H9 (cell line): ENCODE measurements around the gene RABEP1. TPM values are rescaled to one million over a fixed set of nuclear protein-coding genes. Genes with fewer than 3 reads are reported as not detected.

ENCODE experiments used
- DNase-seq: peaks from one replicate; pipeline ENCODE4 v3.0.0-alpha.2; 2017
- H2AFZ ChIP-seq: one replicate; pipeline ENCODE4 v1.6.1; 2013; ENCODE audit warnings: mild to moderate bottlenecking, low read length, control low read depth, moderate library complexity
- H2AK5ac ChIP-seq: 2 replicates; pipeline ENCODE4 v1.6.1; 2013; ENCODE audit warnings: low read length, control low read depth, mixed read lengths; ENCODE audit not compliant: insufficient read length
- H2BK120ac ChIP-seq: one replicate; pipeline ENCODE4 v1.6.1; 2013; ENCODE audit warnings: low read depth, mild to moderate bottlenecking, low read length, control low read depth, inconsistent platforms; ENCODE audit not compliant: poor library complexity, severe bottlenecking
- H2BK12ac ChIP-seq: 2 replicates; pipeline ENCODE4 v1.6.1; 2013; ENCODE audit warnings: low read length, control low read depth, mixed read lengths, low read depth; ENCODE audit not compliant: insufficient read length
- H2BK15ac ChIP-seq: 2 replicates; pipeline ENCODE4 v1.6.1; 2013; ENCODE audit warnings: low read depth, low read length, control low read depth
- H2BK20ac ChIP-seq: one replicate; pipeline ENCODE4 v1.6.1; 2013; ENCODE audit warnings: low read depth, mild to moderate bottlenecking, low read length, control low read depth, inconsistent platforms; ENCODE audit not compliant: poor library complexity, severe bottlenecking
- H2BK5ac ChIP-seq: 2 replicates; pipeline ENCODE4 v1.6.1; 2013; ENCODE audit warnings: low read length, control low read depth, mixed read lengths; ENCODE audit not compliant: insufficient read length
- H3K14ac ChIP-seq: 2 replicates; pipeline ENCODE4 v1.6.1; 2013; ENCODE audit warnings: low read length, control low read depth; ENCODE audit not compliant: insufficient read depth
- H3K18ac ChIP-seq: 2 replicates; pipeline ENCODE4 v1.6.1; 2013; ENCODE audit warnings: low read depth, mild to moderate bottlenecking, mixed read lengths, low read length, control low read depth; ENCODE audit not compliant: insufficient read length
- H3K23ac ChIP-seq: 2 replicates; pipeline ENCODE4 v1.6.1; 2013; ENCODE audit warnings: low read length, control low read depth, mixed read lengths, low read depth; ENCODE audit not compliant: insufficient read length
- H3K23me2 ChIP-seq: 2 replicates; pipeline ENCODE4 v1.6.1; 2013; ENCODE audit warnings: low read depth, mild to moderate bottlenecking, mixed read lengths, low read length, control low read depth; ENCODE audit not compliant: insufficient read length, poor library complexity, severe bottlenecking
- H3K27ac ChIP-seq: 2 replicates; pipeline ENCODE4 v1.5.1; 2013; ENCODE audit warnings: low read length, control low read depth, mixed read lengths, low read depth; ENCODE audit not compliant: insufficient read length
- H3K27me3 ChIP-seq: 2 replicates; pipeline ENCODE4 v1.6.1; 2013; ENCODE audit warnings: low read length, control low read depth, inconsistent platforms; ENCODE audit not compliant: insufficient read depth
- H3K4ac ChIP-seq: 2 replicates; pipeline ENCODE4 v1.6.1; 2013; ENCODE audit warnings: low read depth, mild to moderate bottlenecking, control low read depth, inconsistent platforms, low read length, moderate library complexity
- H3K4me1 ChIP-seq: 2 replicates; pipeline ENCODE4 v1.6.1; 2013; ENCODE audit warnings: low read length, control low read depth, inconsistent platforms; ENCODE audit not compliant: insufficient read depth
- H3K4me2 ChIP-seq: 2 replicates; pipeline ENCODE4 v1.6.1; 2013; ENCODE audit warnings: low read length, control low read depth, mixed read lengths; ENCODE audit not compliant: insufficient read length, insufficient read depth
- H3K56ac ChIP-seq: 2 replicates; pipeline ENCODE4 v1.6.1; 2013; ENCODE audit warnings: low read depth, mild to moderate bottlenecking, mixed read lengths, low read length, control low read depth; ENCODE audit not compliant: insufficient read length
- H3K79me1 ChIP-seq: 2 replicates; pipeline ENCODE4 v1.6.1; 2013; ENCODE audit warnings: low read depth, mild to moderate bottlenecking, moderate library complexity, low read length, control low read depth, inconsistent platforms; ENCODE audit not compliant: insufficient read depth, poor library complexity, severe bottlenecking
- H3K79me2 ChIP-seq: 2 replicates; pipeline ENCODE4 v1.6.1; 2013; ENCODE audit warnings: low read length, control low read depth, inconsistent platforms; ENCODE audit not compliant: insufficient read depth
- H3K9ac ChIP-seq: 2 replicates; pipeline ENCODE4 v1.6.1; 2013; ENCODE audit warnings: low read length, control low read depth, mixed read lengths; ENCODE audit not compliant: insufficient read length; ENCODE audit errors: extremely low read depth
- H3K9me3 ChIP-seq: one replicate; pipeline ENCODE4 v1.6.1; 2013; ENCODE audit warnings: low read depth, low read length, inconsistent platforms; ENCODE audit not compliant: control insufficient read depth
- H3T11ph ChIP-seq: one replicate; pipeline ENCODE4 v1.6.1; 2013; ENCODE audit warnings: mild to moderate bottlenecking, low read length, control low read depth, inconsistent platforms
- H4K20me1 ChIP-seq: one replicate; pipeline ENCODE4 v1.6.1; 2013; ENCODE audit not compliant: control insufficient read depth, insufficient read length, insufficient read depth
- H4K5ac ChIP-seq: 2 replicates; pipeline ENCODE4 v1.6.1; 2013; ENCODE audit warnings: low read depth, mild to moderate bottlenecking, mixed read lengths, low read length, control low read depth; ENCODE audit not compliant: insufficient read length
- H4K8ac ChIP-seq: replicated peaks from 2 replicates; pipeline ENCODE4 v1.6.1; 2013; ENCODE audit warnings: low read length, control low read depth, mixed read lengths, low read depth; ENCODE audit not compliant: insufficient read length
- H4K91ac ChIP-seq: 2 replicates; pipeline ENCODE4 v1.6.1; 2013; ENCODE audit warnings: low read depth, mild to moderate bottlenecking, moderate library complexity, mixed read lengths, low read length, control low read depth; ENCODE audit not compliant: insufficient read length
- H3K27ac Mint-ChIP-seq, 3 experiments: 2 replicates in 2 of 3; 3 replicates in 1 of 3; pipeline ENCODE4 v1.8.0; 2020 to 2021; ENCODE audit warnings: mixed read lengths in 3 of 3, mild to moderate bottlenecking in 1 of 3, moderate library complexity in 1 of 3
- H3K27me3 Mint-ChIP-seq: 2 replicates; pipeline ENCODE4 v1.8.0; 2021; ENCODE audit warnings: low read depth, mild to moderate bottlenecking, moderate library complexity, mixed read lengths
- H3K36me3 Mint-ChIP-seq, 3 experiments: 2 replicates in 2 of 3; 3 replicates in 1 of 3; pipeline ENCODE4 v1.8.0; 2020 to 2021; ENCODE audit warnings: low read depth in 3 of 3, mixed read lengths in 3 of 3; ENCODE audit not compliant: insufficient read depth in 1 of 3
- H3K4me1 Mint-ChIP-seq, 2 experiments: 2 replicates each; pipeline ENCODE4 v1.8.0; 2020; ENCODE audit warnings: mixed read lengths in 2 of 2
- H3K4me3 Mint-ChIP-seq, 2 experiments: 2 replicates in 1 of 2; 3 replicates in 1 of 2; pipeline ENCODE4 v1.8.0; 2020 to 2021; ENCODE audit warnings: mild to moderate bottlenecking in 2 of 2, mixed read lengths in 2 of 2, moderate library complexity in 1 of 2
- H3K9me3 Mint-ChIP-seq, 2 experiments: 2 replicates in 1 of 2; 3 replicates in 1 of 2; pipeline ENCODE4 v1.8.0; 2020; ENCODE audit warnings: mild to moderate bottlenecking in 2 of 2, mixed read lengths in 2 of 2, moderate library complexity in 1 of 2
- CTCF ChIP-seq: fragments of 200-600 bp; sonication (generic); conservative IDR thresholded peaks from 3 replicates; pipeline ENCODE4 v1.8.0; 2021; ENCODE audit warnings: antibody characterized with exemption, mild to moderate bottlenecking
- WGBS: extraction: QIAGEN DNeasy Blood & Tissue Kit; methylation state at CpG from one replicate; pipeline ENCODE4 v1.1.7; 2013; ENCODE audit warnings: missing lambda C conversion rate, low lambda C conversion rate, mixed read lengths; ENCODE audit not compliant: insufficient read length; ENCODE audit errors: extremely low coverage; 5-methylcytosine and 5-hydroxymethylcytosine counted together
- total RNA-seq: library from RNA; stranded (reverse); gene quantifications from 2 replicates; pipeline ENCODE4 v1.2.1, GENCODE V29; 2021

The RABEP1 gene
- total RNA-seq, 1 experiment from 2014 or later, result 46.9 TPM

- Histone ChIP-seq H4K5ac (no peak overlapping the region), H3K4ac (no peak overlapping the region), H2BK15ac (no peak overlapping the region), H2BK5ac (no peak overlapping the region), H3K27ac (no peak overlapping the region), H3K9me3 (no peaks in the 10 kb centered on the region), H3K23me2 (no peaks in the 10 kb centered on the region), H3K79me1 (peaks cover 4% of the 10 kb centered on the region), H3K14ac (no peak overlapping the region), H4K91ac (no peak overlapping the region), H2BK12ac (no peak overlapping the region), H3T11ph (no peak overlapping the region), H3K4me2 (no peak overlapping the region), H3K4me1 (no peaks in the 10 kb centered on the region), H2BK20ac (no peak overlapping the region), H2AFZ (no peak overlapping the region), H4K8ac (no peak overlapping the region), H3K56ac (no peak overlapping the region), H4K20me1 (no peaks in the 10 kb centered on the region), H3K18ac (no peak overlapping the region), H3K79me2 (no peaks in the 10 kb centered on the region), H2AK5ac (no peak overlapping the region), H3K9ac (no peak overlapping the region), H3K27me3 (no peaks in the 10 kb centered on the region), H3K23ac (no peak overlapping the region), H2BK120ac (no peak overlapping the region)
- Mint-ChIP-seq H3K4me1 (no peaks in the 10 kb centered on the region), H3K9me3 (no peaks in the 10 kb centered on the region), H3K27me3 (no peaks in the 10 kb centered on the region), H3K36me3 (peaks cover 13 to 24% (median 20%) of the 10 kb centered on the region in 3 experiments; a peak in 6 of 7 replicates), H3K4me3 (no peak overlapping the region), H3K27ac (no peak overlapping the region)
- no CpG with 5 or more reads among the region's 4 CpGs for WGBS
- no peak for DNase-seq
- TF ChIP-seq CTCF, result no peak
These were observed 49.4 kb downstream of the RABEP1 start for GRCh38 chr17:5331506-5331905.
